ENCODE results near the gene IFNL2. TPM values are rescaled to one million over a fixed set of nuclear protein-coding genes. Genes with fewer than 3 reads are reported as not detected.

The IFNL2 gene
- total RNA-seq, 1 experiment from 2014 or later, result not detected

DNA sequence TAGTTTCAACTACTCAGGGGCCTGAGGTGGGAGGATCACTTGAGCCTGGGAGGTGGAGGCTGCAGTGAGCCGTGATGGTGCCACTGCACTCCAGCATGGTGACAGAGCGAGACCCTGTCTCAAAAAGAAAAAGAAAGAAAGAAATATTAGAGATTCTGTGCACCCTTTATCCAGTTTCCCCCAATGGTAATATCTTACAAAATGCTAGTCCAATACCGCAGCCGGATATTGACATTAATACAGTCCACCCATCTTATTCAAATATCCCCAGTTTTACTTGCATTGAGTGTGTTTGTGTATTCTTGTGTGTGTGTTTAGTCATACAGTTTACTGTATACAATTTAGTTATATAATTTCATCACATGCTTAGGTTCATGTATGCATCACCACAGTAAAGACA, 11.0 kb upstream of the IFNL2 start:
- H3K27me3 Mint-ChIP-seq (ENCODE audit: unreplicated experiment), result peaks cover 28% of the 10 kb centered on the region
- no peaks in the 10 kb centered on the region for H3K9me3 Mint-ChIP-seq (ENCODE audit: low read depth, unreplicated experiment)
- H3K27ac Mint-ChIP-seq (ENCODE audit: unreplicated experiment), result no peak overlapping the region
- H3K4me3 Mint-ChIP-seq (ENCODE audit: low read depth, unreplicated experiment), result no peak overlapping the region
- CTCF ChIA-PET, result interaction anchor here (0.7 kb wide), 1 partner anchor 43 kb away, joined by 3 read pairs; no protein-coding TSS in a partner anchor
- peaks cover 10% of the 10 kb centered on the region for H3K4me1 Mint-ChIP-seq (ENCODE audit: low read depth, unreplicated experiment)
- TF ChIP-seq, protein P1, sequence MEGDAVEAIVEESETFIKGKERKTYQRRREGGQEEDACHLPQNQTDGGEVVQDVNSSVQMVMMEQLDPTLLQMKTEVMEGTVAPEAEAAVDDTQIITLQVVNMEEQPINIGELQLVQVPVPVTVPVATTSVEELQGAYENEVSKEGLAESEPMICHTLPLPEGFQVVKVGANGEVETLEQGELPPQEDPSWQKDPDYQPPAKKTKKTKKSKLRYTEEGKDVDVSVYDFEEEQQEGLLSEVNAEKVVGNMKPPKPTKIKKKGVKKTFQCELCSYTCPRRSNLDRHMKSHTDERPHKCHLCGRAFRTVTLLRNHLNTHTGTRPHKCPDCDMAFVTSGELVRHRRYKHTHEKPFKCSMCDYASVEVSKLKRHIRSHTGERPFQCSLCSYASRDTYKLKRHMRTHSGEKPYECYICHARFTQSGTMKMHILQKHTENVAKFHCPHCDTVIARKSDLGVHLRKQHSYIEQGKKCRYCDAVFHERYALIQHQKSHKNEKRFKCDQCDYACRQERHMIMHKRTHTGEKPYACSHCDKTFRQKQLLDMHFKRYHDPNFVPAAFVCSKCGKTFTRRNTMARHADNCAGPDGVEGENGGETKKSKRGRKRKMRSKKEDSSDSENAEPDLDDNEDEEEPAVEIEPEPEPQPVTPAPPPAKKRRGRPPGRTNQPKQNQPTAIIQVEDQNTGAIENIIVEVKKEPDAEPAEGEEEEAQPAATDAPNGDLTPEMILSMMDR (IDR thresholded peaks at IDR 0.05; ENCODE audit: unreplicated experiment), result no peak
- peaks cover 4% of the 10 kb centered on the region for H3K36me3 Mint-ChIP-seq (ENCODE audit: insufficient read depth, unreplicated experiment)
- no TSS peak for BruUV-seq (replicated peaks)
- DNase-seq, result no peak
- intact Hi-C loops (cut with micrococcal nuclease; ENCODE audit: unreplicated experiment), result no loop called here

DNA sequence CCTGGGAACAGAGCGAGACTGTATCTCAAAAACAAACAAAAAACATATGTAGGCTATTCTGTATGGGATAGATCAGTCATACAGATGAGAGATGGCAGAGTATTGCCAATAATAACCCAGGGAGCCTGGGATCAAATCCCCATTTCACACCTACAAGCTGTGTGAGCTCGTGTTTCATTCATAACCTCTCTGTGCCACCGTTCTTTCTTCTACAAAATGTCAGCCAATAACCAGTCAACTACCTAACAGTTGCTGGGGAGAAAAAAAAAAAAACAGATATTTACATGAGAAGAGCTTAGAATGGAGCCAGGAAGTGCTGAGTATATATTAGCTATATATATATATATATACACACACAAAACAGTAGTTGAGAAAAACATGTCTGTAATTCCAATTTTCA, 6.5 kb upstream of the IFNL2 start:
- peaks cover 4% of the 10 kb centered on the region for H3K36me3 Mint-ChIP-seq (ENCODE audit: insufficient read depth, unreplicated experiment)
- H3K4me3 Mint-ChIP-seq (ENCODE audit: low read depth, unreplicated experiment), result no peak overlapping the region
- TF ChIP-seq, protein P1 (IDR thresholded peaks at IDR 0.05; ENCODE audit: unreplicated experiment), result no peak
- no peak for DNase-seq
- no peak overlapping the region for H3K27ac Mint-ChIP-seq (ENCODE audit: unreplicated experiment)
- intact Hi-C loops (cut with micrococcal nuclease; ENCODE audit: unreplicated experiment), result loop anchor here (10.0 kb wide), 1 partner anchor 47 kb away; no protein-coding TSS in a partner anchor
- H3K4me1 Mint-ChIP-seq (ENCODE audit: low read depth, unreplicated experiment), result peaks cover 15% of the 10 kb centered on the region
- no TSS peak for BruUV-seq (replicated peaks)
- H3K27me3 Mint-ChIP-seq (ENCODE audit: unreplicated experiment), result peaks cover 32% of the 10 kb centered on the region
- H3K9me3 Mint-ChIP-seq (ENCODE audit: low read depth, unreplicated experiment), result no peaks in the 10 kb centered on the region
- CTCF ChIA-PET, result no interaction called here

DNA sequence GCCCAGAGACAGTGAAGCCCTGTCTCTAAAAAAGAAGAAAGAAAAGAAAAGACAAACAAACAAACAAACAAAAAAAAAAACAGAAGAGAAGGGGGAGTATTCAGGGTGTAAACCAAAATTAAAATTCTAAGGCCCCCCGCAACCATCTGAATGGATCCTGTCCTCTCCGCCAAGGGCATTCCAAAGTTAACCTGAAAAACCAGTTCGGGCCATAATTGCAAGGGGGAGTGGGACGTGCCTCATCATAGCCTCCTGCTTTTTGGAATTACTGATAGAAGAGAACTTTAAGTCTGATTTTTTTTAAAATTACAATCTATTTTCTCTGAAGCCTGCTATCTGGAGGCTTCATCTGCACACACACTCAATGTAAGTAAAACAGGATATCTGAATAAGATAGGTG, 5.7 kb upstream of the IFNL2 start:
- Mint-ChIP-seq H3K27ac (ENCODE audit: unreplicated experiment) (no peak overlapping the region), H3K36me3 (ENCODE audit: insufficient read depth, unreplicated experiment) (peaks cover 4% of the 10 kb centered on the region)

DNA sequence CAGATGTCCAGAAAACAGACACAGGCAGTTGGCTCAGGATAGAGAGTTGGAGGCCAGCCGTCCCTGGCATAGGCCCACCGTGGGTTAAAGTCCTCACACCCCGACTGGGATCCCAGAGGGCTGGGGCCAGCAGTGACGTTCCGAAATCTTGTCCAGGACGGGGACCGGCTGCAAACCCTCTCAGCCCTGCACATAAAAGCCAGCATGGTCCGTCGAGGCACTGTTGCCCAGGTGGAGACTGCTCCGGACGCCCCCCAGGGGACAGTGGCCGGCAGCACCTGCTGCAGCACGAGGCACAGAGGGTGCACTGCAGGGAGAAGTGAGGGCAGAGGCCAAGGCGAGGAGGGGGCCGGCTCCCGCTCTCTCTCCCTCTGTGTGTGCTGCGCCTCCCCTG, 4.3 kb upstream of the IFNL2 start:
- CTCF ChIA-PET, result no interaction called here
- intact Hi-C loops (cut with micrococcal nuclease; ENCODE audit: unreplicated experiment), result loop anchor here (10.0 kb wide), 1 partner anchor 49 kb away; no protein-coding TSS in a partner anchor
- peaks cover 39% of the 10 kb centered on the region for H3K27me3 Mint-ChIP-seq (ENCODE audit: unreplicated experiment)

More for the DNA sequence above, 5.7 kb upstream of the IFNL2 start:
- BruUV-seq (replicated peaks), result no TSS peak
- CTCF ChIA-PET, result no interaction called here
- DNase-seq, result no peak
- Mint-ChIP-seq H3K4me3 (ENCODE audit: low read depth, unreplicated experiment) (no peak overlapping the region), H3K27me3 (ENCODE audit: unreplicated experiment) (peaks cover 32% of the 10 kb centered on the region), H3K9me3 (ENCODE audit: low read depth, unreplicated experiment) (no peaks in the 10 kb centered on the region), H3K4me1 (ENCODE audit: low read depth, unreplicated experiment) (peaks cover 15% of the 10 kb centered on the region)
- TF ChIP-seq, protein P1 (IDR thresholded peaks at IDR 0.05; ENCODE audit: unreplicated experiment), result no peak
- intact Hi-C loops (cut with micrococcal nuclease; ENCODE audit: unreplicated experiment), result loop anchor here (10.0 kb wide), 1 partner anchor 48 kb away; no protein-coding TSS in a partner anchor

More for the DNA sequence above, 4.3 kb upstream of the IFNL2 start:
- TF ChIP-seq, protein P1 (IDR thresholded peaks at IDR 0.05; ENCODE audit: unreplicated experiment), result no peak
- peaks cover 5% of the 10 kb centered on the region for H3K4me1 Mint-ChIP-seq (ENCODE audit: low read depth, unreplicated experiment)
- DNase-seq, result no peak
- H3K27ac Mint-ChIP-seq (ENCODE audit: unreplicated experiment), result no peak overlapping the region
- no TSS peak for BruUV-seq (replicated peaks)
- no peaks in the 10 kb centered on the region for H3K36me3 Mint-ChIP-seq (ENCODE audit: insufficient read depth, unreplicated experiment)
- H3K4me3 Mint-ChIP-seq (ENCODE audit: low read depth, unreplicated experiment), result no peak overlapping the region
- no peaks in the 10 kb centered on the region for H3K9me3 Mint-ChIP-seq (ENCODE audit: low read depth, unreplicated experiment)

Measured in Calu3 (cell line).